GM12878 (cell line): ENCODE measurements around the gene C19orf12. TPM values are rescaled to one million over a fixed set of nuclear protein-coding genes. Genes with fewer than 3 reads are reported as not detected.

ENCODE experiments used
- ATAC-seq: fragments of 200-7000 bp; cut with Tn5 transposase; 3 replicates; pipeline ENCODE4 v1.9.1; 2020; ENCODE audit warnings: mild to moderate bottlenecking, moderate library complexity
- BruUV-seq: library from RNA; stranded (reverse); fragments of 400-500 nt; replicated peaks from 2 replicates; lab custom pipeline; 2021; lab: Mats Ljungman, UMichigan
- CTCF ChIA-PET: fragments of 300-600 bp; sonication (Branson Sonifier 250); formaldehyde crosslinking; extraction: SDS; loops from one replicate; lab custom pipeline; 2021; ENCODE audit warnings: inconsistent platforms; lab: Yijun Ruan, JAX
- POLR2A ChIA-PET: fragments of 350-600 bp; formaldehyde crosslinking; extraction: SDS; loops from one replicate; lab custom pipeline; 2021; ENCODE audit warnings: inconsistent platforms; lab: Charles Lee
- RAD21 ChIA-PET: fragments of 300-600 bp; sonication (Branson Sonifier 250); formaldehyde crosslinking; loops from one replicate; lab custom pipeline; 2023; ENCODE audit warnings: antibody characterized with exemption; ENCODE audit not compliant: unreplicated experiment; lab: Charles Lee
- SMC1A ChIA-PET: fragments of 300-600 bp; sonication (Branson Sonifier 250); formaldehyde crosslinking; loops from one replicate; lab custom pipeline; 2023; ENCODE audit not compliant: unreplicated experiment, uncharacterized antibody; lab: Charles Lee
- DNase-seq: peaks from one replicate; pipeline ENCODE4 v3.0.0-alpha.2; 2011; ENCODE audit warnings: low read depth, low spot score
- FAIRE-seq: peaks from 3 replicates; lab custom pipeline; 2011; peaks lifted over from hg19 to GRCh38; lab: Jason Lieb, UNC
- H2AFZ ChIP-seq: 2 replicates; pipeline ENCODE4 v1.6.0; 2011; ENCODE audit warnings: low read depth, low read length, control low read depth; ENCODE audit not compliant: control insufficient read depth
- H3K27ac ChIP-seq: 2 replicates; pipeline ENCODE4 v1.5.1; 2011; ENCODE audit warnings: control low read depth; ENCODE audit not compliant: control insufficient read depth, insufficient read depth
- H3K27me3 ChIP-seq, 2 experiments: replicated peaks in 1 of 2; 2 replicates each; pipeline versions ENCODE4 v1.6.0 to v1.6.1; 2011; ENCODE audit warnings: low read length in 1 of 2; ENCODE audit not compliant: control insufficient read depth in 2 of 2, insufficient read depth in 2 of 2
- H3K36me3 ChIP-seq, 2 experiments: 2 replicates each; pipeline ENCODE4 v1.5.1; 2011; ENCODE audit warnings: low read length in 1 of 2; ENCODE audit not compliant: control insufficient read depth in 2 of 2, insufficient read depth in 2 of 2
- H3K4me1 ChIP-seq: 2 replicates; pipeline ENCODE4 v1.6.1; 2011; ENCODE audit warnings: mild to moderate bottlenecking, low read length, moderate library complexity, mixed read lengths; ENCODE audit not compliant: control insufficient read depth, insufficient read depth
- H3K4me2 ChIP-seq: 2 replicates; pipeline ENCODE4 v1.6.0; 2011; ENCODE audit warnings: control low read depth; ENCODE audit not compliant: control insufficient read depth, insufficient read depth
- H3K4me3 ChIP-seq: fragments of 200-600 bp; sonication (generic); 2 replicates; pipeline ENCODE4 v1.5.1; 2016
- H3K79me2 ChIP-seq: 2 replicates; pipeline ENCODE4 v1.6.0; 2011; ENCODE audit warnings: low read length; ENCODE audit not compliant: control insufficient read depth, insufficient read depth
- H3K9ac ChIP-seq: 2 replicates; pipeline ENCODE4 v1.8.0; 2011; ENCODE audit warnings: low read length, control low read depth, mixed read lengths; ENCODE audit not compliant: control insufficient read depth, insufficient read depth
- H3K9me3 ChIP-seq: replicated peaks from 3 replicates; pipeline ENCODE4 v1.5.1; 2011; ENCODE audit warnings: mild to moderate bottlenecking, low read length; ENCODE audit not compliant: control insufficient read depth, insufficient read depth
- H4K20me1 ChIP-seq: 2 replicates; pipeline ENCODE4 v1.6.0; 2011; ENCODE audit not compliant: control insufficient read depth, insufficient read depth
- CBX5 ChIP-seq: sonication (generic); IDR thresholded peaks from 2 replicates; pipeline ENCODE4 v1.6.1; 2016; ENCODE audit warnings: low read depth, moderate library complexity, mild to moderate bottlenecking, inconsistent platforms
- GATAD2B ChIP-seq: fragments of 450-650 bp; conservative IDR thresholded peaks from 2 replicates; pipeline ENCODE4 v1.6.1; 2017; ENCODE audit warnings: low read depth, mild to moderate bottlenecking, moderate library complexity
- HCFC1 ChIP-seq: fragments of 150-350 bp; IDR thresholded peaks from 2 replicates; pipeline ENCODE4 v1.6.1; 2014; ENCODE audit warnings: low read length
- IKZF2 ChIP-seq, 2 experiments: fragments of 450-650 bp; IDR thresholded peaks; 2 replicates each; pipeline ENCODE4 v1.6.1; 2017; ENCODE audit warnings: mild to moderate bottlenecking in 2 of 2, moderate library complexity in 2 of 2
- IRF4 ChIP-seq: IDR thresholded peaks from 2 replicates; pipeline ENCODE4 v1.6.1; 2011; ENCODE audit warnings: low read depth, low read length
- JUND ChIP-seq: IDR thresholded peaks from 2 replicates; pipeline ENCODE4 v1.6.1; 2012; ENCODE audit warnings: low read depth, mild to moderate bottlenecking, low read length, improper control_type of control experiment, moderate library complexity
- NRF1 ChIP-seq: conservative IDR thresholded peaks from 2 replicates; pipeline ENCODE4 v1.6.1; 2011; ENCODE audit warnings: mild to moderate bottlenecking, low read depth, low read length, improper control_type of control experiment
- PAX8 ChIP-seq: fragments of 450-650 bp; IDR thresholded peaks from 2 replicates; pipeline ENCODE4 v1.6.1; 2017; ENCODE audit warnings: mild to moderate bottlenecking, moderate library complexity
- PKNOX1 ChIP-seq: fragments of 450-650 bp; IDR thresholded peaks from 2 replicates; pipeline ENCODE4 v1.6.1; 2016; ENCODE audit warnings: mild to moderate bottlenecking
- PML ChIP-seq: IDR thresholded peaks from 2 replicates; pipeline ENCODE4 v1.6.1; 2012; ENCODE audit warnings: low read length, inconsistent platforms
- RFX5 ChIP-seq: IDR thresholded peaks from 2 replicates; pipeline ENCODE4 v1.6.1; 2011; ENCODE audit warnings: low read depth, low read length, improper control_type of control experiment
- SIN3A ChIP-seq: IDR thresholded peaks from 2 replicates; pipeline ENCODE4 v1.6.1; 2012; ENCODE audit warnings: low read depth, low read length, improper control_type of control experiment
- SMAD1 ChIP-seq: fragments of 450-650 bp; IDR thresholded peaks from 2 replicates; pipeline ENCODE4 v1.6.1; 2018; ENCODE audit warnings: mild to moderate bottlenecking, low read depth; ENCODE audit not compliant: partially characterized antibody
- SUPT20H ChIP-seq: IDR thresholded peaks from 2 replicates; pipeline ENCODE4 v1.6.1; 2011; ENCODE audit warnings: low read depth, mild to moderate bottlenecking, low read length, moderate library complexity, borderline replicate concordance; ENCODE audit not compliant: control insufficient read depth
- TAF1 ChIP-seq: IDR thresholded peaks from 2 replicates; pipeline ENCODE4 v1.6.1; 2011; ENCODE audit warnings: mild to moderate bottlenecking, low read depth, low read length, borderline replicate concordance
- WRNIP1 ChIP-seq: IDR thresholded peaks from 2 replicates; pipeline ENCODE4 v1.6.1; 2011; ENCODE audit warnings: low read depth, low read length, improper control_type of control experiment, borderline replicate concordance
- ZBED1 ChIP-seq: IDR thresholded peaks from 2 replicates; pipeline ENCODE4 v1.6.1; 2016; ENCODE audit warnings: borderline replicate concordance
- ZBTB11 ChIP-seq: fragments of 450-650 bp; formaldehyde crosslinking; IDR thresholded peaks from 2 replicates; pipeline ENCODE4 v1.5.0; 2022; ENCODE audit warnings: mild to moderate bottlenecking, missing genetic modification characterization
- WGBS: methylation state at CpG from one replicate; pipeline ENCODE4 v1.1.6; 2016; ENCODE audit warnings: low lambda C conversion rate; ENCODE audit not compliant: insufficient replicate concordance, insufficient coverage; ENCODE audit errors: missing lambda C conversion rate; 5-methylcytosine and 5-hydroxymethylcytosine counted together
- in situ Hi-C: fragments of 300-500 bp; cut with MboI; formaldehyde crosslinking; loops from 9 replicates; pipeline ENCODE4 v1.14.3; 2018; ENCODE audit warnings: mixed read lengths
- intact Hi-C: fragments of 100-400 bp; cut with micrococcal nuclease; formaldehyde crosslinking; loops from one replicate; pipeline ENCODE4 v1.14.2; 2022; ENCODE audit not compliant: unreplicated experiment
- polyA plus RNA-seq, 11 experiments: library from polyadenylated mRNA; depleted of rRNA in 4 of 11; unstranded in 6 of 11; stranded (reverse) in 5 of 11; fragments of >200 nt; fragmentation: Nextera tagmentation in 4 of 11; fragmentation: Illumina TruSeq in 1 of 11; extraction: Ambion mirVana in 4 of 11; extraction: Trizol in 1 of 11; gene quantifications; 1 replicate in 1 of 11; 2 replicates in 10 of 11; pipeline versions ENCODE4 v1.2.1 to v1.2.3, GENCODE V29; 2011 to 2016; ENCODE audit warnings: inconsistent platforms in 2 of 11, missing spikeins in 2 of 11, low read depth in 1 of 11
- total RNA-seq, 4 experiments: library from RNA; depleted of rRNA in 3 of 4; stranded (reverse); fragments of >200 nt in 3 of 4; fragmentation: Illumina TruSeq in 1 of 4; extraction: Trizol in 1 of 4; gene quantifications; 2 replicates each; pipeline versions ENCODE4 v1.2.1 to v1.2.3, GENCODE V29; 2013 to 2021
- TF ChIP-seq, protein P1 (sequence below): IDR thresholded peaks from 2 replicates; pipeline ENCODE4 v1.6.1; 2011; ENCODE audit warnings: borderline replicate concordance, low read depth, mild to moderate bottlenecking, moderate library complexity, low read length; ENCODE audit not compliant: insufficient read depth, poor library complexity, severe bottlenecking

C19orf12 gene
- total and polyA plus RNA-seq, 10 of the 15 experiments (the other 5 are each of a cell fraction or from before 2014, with no cell fraction given) = 2.3 to 23.5 (median 20.3) TPM

- no peaks in the 10 kb centered on the region for H3K79me2 ChIP-seq
- no peaks in the 10 kb centered on the region for H3K27me3 ChIP-seq
- ChIA-PET SMC1A (interaction anchor here (1.0 to 1.4 kb wide), 3 partner anchors 18 to 30 kb away, joined by 3 to 4 read pairs (median 4); no protein-coding TSS in a partner anchor), CTCF (interaction anchor here (2.2 kb wide), 2 partner anchors 8 to 14 kb away, joined by 7 to 9 read pairs; no protein-coding TSS in a partner anchor), RAD21 (no interaction called here)
- H4K20me1 ChIP-seq = no peaks in the 10 kb centered on the region
- no TSS peak for BruUV-seq
- no peak overlapping the region for H3K9ac ChIP-seq
- DNase-seq = no peak
- H3K36me3 ChIP-seq = no peaks in the 10 kb centered on the region
- in situ Hi-C loops = no loop called here
- no peak overlapping the region for H2AFZ ChIP-seq
- intact Hi-C loops = no loop called here
- no peaks in the 10 kb centered on the region for H3K4me1 ChIP-seq
- no peak for FAIRE-seq
- no peak overlapping the region for H3K4me3 ChIP-seq
- WGBS = 95% methylated on average over 8 of the region's 8 CpGs
- TF ChIP-seq SUPT20H = no peak
- no peak for TF ChIP-seq GATAD2B
- TF ChIP-seq WRNIP1 = no peak
- no peak for TF ChIP-seq IKZF2 (IDR thresholded peaks at IDR 0.05)
- no peak for TF ChIP-seq PKNOX1
- no peak for TF ChIP-seq CBX5
- no peak for TF ChIP-seq PAX8
- no peak for TF ChIP-seq SIN3A
- TF ChIP-seq RFX5 = no peak
- TF ChIP-seq JUND = no peak
- no peak for TF ChIP-seq HCFC1
- TF ChIP-seq NRF1 = no peak
- no peak for TF ChIP-seq PML
- no peak for TF ChIP-seq SMAD1
- TF ChIP-seq ZBED1 = no peak
- no peak for TF ChIP-seq TAF1
- no peak for TF ChIP-seq IRF4
- TF ChIP-seq, protein P1, sequence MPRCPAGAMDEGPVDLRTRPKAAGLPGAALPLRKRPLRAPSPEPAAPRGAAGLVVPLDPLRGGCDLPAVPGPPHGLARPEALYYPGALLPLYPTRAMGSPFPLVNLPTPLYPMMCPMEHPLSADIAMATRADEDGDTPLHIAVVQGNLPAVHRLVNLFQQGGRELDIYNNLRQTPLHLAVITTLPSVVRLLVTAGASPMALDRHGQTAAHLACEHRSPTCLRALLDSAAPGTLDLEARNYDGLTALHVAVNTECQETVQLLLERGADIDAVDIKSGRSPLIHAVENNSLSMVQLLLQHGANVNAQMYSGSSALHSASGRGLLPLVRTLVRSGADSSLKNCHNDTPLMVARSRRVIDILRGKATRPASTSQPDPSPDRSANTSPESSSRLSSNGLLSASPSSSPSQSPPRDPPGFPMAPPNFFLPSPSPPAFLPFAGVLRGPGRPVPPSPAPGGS = no peak
- TF ChIP-seq ZBTB11 (CRISPR knock-in tag) = no peak
- TF ChIP-seq, all 136 proteins: peak for 0
- ATAC-seq = no peak
- Histone ChIP-seq H3K27ac (no peak overlapping the region), H3K4me2 (no peak overlapping the region), H3K9me3 (peaks cover 5% of the 10 kb centered on the region; the same call in 2 of the 3 replicates)
- POLR2A ChIA-PET = interaction anchor here (0.8 to 1.1 kb wide), 2 partner anchors 8 to 79 kb away, joined by 4 read pairs; no protein-coding TSS in a partner anchor
Measured at GRCh38 chr19:29686285-29686805, 28.7 kb downstream of the C19orf12 start.
